Renal cortex interstitium (tissue), 11 donors: ENCODE measurements around the gene SMYD3. TPM values are rescaled to one million over a fixed set of nuclear protein-coding genes. Genes with fewer than 3 reads are reported as not detected.
"Not testable (repeated sequence)": the region's sequence is repeated elsewhere in the genome, so short reads cannot be mapped to it uniquely, and the experiment has no call there.

ENCODE experiments used
- DNase-seq, 11 donors: peaks; one replicate each; pipeline ENCODE4 v3.0.0-alpha.2; 2013; ENCODE audit warnings: low read depth in 9 of 11, low spot score in 4 of 11; ENCODE audit errors: extremely low read depth in 1 of 11
- polyA plus RNA-seq, 3 donors: library from polyadenylated mRNA; unstranded; fragments of 120-200 nt; gene quantifications; one replicate each; pipeline ENCODE4 v1.2.1, GENCODE V29; 2013; ENCODE audit not compliant: insufficient read length in 3 of 3

SMYD3 gene
- polyA plus RNA-seq, 3 donors: 25.0 to 28.7 (median 28.5) TPM

DNA sequence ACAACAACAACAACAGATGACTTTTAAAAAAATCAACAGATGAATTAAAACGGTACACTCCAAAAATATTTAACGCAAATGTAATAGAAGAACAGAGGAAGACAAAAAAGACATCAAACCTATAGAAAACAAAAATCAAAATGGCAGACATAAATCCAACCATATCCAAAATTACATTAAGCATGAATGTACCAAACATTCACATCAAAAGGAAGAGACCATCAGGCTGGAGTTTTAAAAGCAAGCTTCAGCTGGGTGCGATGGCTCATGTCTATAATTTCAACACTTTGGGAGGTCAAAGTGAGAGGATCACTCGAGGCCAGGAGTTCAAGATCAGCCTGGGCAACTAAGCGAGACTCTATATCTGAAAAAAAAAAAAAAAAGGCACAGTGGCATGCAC lies 116.2 kb downstream of the SMYD3 start:
- DNase-seq: no peak

DNA sequence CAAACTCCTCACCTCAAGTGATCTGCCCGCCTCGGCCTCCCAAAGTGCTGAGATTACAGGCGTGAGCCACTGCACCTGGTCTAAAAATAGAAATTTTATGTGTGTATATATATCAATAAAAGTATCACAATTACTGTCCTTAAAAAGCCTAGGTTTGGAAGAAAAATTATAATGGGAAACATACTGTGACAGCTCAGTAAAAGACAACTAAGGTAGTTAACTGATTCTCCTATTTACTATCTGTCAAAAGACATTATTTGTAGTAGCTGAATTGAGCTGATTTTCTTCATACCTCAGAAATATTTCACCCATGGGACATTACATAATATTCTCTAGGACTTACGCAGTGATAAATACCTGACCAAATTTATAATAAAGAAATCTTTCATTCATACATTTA lies 122.5 kb downstream of the SMYD3 start:
- no peak for DNase-seq

DNA sequence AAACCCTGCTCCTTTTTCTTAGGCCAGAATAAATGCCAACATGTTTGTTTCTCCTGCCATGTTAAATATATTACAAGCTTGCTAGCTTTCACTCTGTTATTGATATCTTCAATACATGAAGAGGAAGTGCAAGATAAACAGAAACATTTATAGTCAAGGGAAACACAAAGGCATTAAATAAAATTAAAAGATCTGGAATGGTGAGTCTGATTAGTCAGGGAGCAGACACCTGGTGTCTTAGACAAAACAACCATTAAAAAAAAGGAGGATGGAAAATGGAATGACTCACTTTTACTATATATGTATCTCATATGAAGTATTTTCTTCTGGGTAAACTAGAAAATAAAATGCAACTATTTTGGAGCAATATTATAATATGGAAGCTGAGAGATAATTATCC lies 123.3 kb downstream of the SMYD3 start:
- no peak for DNase-seq

DNA sequence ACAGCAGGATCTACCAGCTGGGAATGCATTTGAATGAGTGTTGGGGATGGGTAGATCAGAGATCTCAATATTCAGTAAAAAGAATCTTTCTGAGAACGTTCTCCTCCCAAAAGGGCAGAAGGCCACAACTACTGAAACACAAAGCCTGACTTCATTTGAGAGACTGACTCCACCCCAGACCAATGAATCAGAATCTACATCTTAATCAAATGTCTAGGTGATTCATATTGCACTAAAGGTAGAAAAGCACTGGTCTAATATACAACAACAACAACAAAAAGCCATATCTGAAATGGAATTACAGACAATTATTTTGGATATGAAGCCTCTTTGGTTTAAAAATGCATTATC lies 123.9 kb downstream of the SMYD3 start:
- DNase-seq: no peak

DNA sequence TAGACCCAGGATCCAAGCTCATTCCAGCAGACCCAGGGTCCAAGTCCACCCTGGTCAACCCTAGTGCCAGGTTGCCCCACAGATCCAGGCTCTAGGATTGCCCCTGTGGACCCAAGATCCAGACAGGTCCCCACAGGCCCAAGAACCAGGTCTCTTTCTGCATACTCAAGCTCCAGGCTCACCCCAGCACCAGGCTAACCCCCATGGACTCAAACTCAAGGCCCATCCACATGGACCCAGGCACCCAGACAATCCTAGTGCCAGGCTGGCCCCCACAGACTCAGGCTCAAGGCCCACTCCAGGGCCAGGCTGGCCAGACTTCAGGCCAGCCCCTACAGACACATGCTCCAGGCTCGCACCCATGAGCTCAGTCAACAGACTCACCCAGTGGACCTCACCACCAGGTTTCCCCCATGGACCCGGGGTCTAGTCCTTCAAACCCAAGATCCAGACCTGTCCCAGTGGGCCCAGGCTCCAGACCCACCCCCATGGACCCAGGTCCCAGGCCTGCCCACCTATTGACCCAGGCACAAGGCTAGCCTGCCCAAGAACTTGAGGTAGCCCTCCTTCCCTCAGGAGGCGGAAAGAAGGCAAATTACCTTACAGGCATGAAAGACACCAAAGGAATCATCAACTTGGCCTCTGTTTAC lies 124.4 kb downstream of the SMYD3 start:
- DNase-seq: no peak

DNA sequence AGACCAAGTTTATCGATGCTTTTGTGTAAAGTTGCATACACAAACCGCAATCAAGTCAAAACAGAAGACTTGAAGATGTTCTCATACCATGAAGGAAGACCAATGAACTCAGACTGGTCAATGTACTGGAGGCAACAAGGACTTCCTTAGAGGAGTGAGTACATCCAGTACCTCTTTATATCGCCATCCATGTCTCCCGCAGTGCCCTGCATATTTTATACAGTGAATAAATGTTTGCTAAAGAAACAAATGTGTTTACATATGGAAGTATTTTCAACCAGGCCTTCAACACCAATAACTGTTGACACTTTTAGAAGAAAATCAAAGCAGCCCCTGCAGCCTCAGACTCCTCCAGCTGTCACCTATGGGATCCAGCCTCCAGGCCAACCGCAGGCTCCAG lies 125.6 kb downstream of the SMYD3 start:
- DNase-seq: no peak

DNA sequence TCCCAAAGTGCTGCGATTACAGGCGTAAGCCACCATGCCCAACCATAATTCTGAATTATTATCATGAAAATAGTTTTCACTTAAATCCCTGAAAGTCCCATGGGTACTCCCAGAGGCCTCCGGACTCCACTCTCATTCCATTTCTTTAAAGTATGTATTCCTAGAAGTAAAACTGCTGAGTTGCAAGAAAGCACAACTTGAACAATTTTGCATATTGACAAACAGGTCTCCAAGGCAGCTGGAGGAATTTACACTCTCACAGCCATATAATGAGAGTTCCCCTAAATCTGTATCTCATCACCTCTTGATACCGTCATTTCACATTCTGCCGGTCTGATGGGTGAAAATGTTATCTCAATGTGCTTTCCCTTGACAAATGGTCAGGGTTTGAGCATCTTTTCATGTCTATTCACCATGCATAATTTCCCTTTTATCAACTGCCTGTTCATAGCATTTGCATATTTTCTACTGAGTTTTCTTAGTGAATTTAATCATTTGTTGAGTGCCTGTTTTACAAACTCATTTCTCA lies 129.4 kb downstream of the SMYD3 start:
- DNase-seq: no peak

DNA sequence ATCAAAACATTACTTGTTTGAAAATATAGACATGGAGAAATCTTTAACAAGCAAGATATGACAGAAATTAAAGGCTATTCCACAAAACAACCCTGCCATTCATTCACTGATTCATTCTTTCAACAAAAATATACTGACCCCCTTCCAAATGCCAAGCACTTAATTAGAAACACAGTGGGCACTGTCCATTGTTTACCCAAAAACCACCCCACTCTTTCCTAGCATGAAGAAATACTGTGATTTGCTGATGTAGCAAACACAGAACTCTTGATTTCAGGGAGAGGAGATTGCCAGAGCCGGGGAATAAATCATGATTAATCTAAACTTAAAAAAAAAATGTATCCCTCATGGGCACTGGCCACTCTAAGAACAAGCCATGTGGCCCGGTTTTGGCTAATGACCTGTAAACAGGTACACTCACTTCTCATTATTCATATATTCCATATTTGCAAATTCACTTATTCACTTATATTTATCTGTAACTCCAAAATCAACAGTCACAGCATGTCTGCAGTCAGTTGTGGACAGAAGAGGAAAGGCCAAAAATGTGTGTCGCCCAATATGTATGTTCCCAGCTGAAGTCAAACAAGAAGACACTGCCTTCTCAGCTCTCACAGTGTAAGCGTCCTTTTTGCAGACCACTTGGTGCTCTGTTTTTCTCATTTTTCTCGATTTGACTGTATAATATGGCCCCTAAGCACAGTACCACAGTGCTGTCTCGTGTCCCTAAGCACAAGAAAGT lies 133.1 kb downstream of the SMYD3 start:
- no peak for DNase-seq

DNA sequence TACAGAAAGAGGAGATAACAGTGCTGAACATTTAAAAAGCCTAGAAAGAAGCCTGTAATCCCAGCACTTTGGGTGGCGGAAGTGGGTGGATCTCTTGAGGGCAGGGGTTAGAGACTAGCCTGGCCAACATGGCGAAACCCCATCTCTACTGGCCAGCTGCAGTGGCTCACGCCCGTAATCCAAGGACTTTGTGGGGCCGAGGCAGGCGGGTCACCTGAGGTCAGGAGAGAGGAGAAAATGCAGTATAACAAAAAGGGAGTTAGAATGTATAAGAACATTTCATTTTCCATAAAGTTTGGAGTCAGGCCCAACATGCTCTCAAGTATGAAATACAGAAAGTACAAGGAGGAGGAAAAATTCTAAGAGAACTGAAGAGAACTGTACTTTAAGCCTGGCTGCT lies 134.5 kb downstream of the SMYD3 start:
- DNase-seq: peak in 10 of 11 donors; percentile 3 to 47 (median 17)

DNA sequence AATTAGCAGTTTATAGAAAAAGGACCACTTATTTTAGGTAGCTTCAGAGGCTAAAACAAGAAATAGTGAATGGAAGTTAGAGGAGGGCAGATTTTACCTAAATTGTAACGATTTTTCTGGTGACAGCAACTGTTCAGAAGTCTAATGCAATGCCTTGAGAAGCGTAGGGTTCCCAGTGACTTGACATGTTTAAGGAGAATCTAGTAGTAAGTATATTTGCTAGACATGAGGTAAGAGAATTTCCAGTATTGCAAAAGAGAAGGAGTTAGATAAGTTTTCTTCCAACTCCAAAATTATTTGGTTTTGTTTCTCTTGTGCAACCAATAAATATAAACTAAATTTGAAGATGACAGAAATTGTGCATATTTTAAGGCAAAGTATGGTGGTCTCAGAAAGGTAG lies 140.0 kb downstream of the SMYD3 start:
- DNase-seq: no peak

DNA sequence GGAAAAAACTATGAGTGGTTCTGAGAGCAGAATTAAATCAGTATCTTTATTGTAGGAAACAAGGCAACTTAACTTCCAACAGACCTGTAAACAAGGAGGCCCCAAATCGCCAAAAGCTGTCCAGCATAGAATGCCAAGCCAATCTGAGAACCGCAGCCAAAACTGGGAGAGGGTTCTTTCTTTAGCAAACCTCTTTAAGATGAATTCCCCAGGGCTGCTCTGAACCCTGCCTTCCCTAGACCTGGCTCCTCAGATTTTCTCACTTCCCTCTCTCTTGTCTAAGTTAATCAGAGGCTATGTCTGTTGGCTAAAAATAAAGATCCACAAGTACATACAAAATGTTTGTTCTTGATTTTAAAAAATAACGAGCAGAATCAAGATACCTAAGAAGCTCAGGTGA lies 141.4 kb downstream of the SMYD3 start:
- DNase-seq: no peak

DNA sequence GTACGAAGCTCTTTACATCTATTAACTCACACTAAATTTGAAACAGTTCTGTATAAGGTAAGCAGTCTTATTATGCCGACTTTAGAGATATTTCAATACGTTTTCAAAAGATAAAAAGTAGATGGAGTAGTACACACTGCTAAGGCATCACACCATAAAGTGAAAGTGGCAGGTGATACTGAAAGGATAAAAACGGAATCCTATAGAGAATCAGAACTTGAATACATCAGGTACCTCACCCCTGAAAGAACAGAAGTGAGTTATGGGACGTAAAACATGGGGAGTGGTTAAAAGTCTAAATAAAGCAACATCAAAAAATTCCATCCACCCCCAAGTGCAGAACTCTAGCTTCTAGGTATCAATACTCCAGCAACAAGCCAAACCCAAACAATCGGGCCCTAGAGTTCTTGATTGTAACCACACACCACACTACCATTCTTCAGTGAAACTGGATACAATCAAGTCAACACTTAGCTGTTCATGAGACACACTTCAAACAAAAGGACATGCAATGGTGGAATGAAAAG lies 142.6 kb downstream of the SMYD3 start:
- DNase-seq: no peak

DNA sequence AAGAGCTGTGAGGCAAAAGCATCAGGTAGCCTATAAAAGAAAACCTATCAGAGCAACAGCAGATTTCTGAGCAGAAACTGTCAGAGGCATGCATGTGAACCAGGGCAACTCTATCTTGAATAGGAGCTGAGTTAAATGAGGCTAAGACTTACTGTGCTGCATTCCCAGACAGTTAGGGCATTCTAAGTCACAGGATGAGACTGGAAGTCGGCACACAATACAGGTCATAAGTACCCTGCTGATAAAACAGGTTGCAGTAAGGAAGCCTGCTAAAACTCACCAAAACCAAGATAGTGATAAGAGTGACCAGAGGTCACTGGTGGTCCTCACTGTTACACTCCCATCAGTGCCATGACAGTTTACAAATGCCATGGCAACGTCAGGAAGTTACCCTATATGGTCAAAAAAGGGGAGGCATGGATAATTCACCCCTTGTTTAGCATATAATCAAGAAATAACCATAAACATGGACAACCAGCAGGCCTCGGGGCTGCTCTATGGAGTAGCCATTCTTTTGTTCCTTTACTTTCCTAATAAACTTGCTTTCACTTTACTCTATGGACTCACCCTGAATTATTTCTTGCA lies 150.0 kb downstream of the SMYD3 start:
- DNase-seq: not testable (repeated sequence)

DNA sequence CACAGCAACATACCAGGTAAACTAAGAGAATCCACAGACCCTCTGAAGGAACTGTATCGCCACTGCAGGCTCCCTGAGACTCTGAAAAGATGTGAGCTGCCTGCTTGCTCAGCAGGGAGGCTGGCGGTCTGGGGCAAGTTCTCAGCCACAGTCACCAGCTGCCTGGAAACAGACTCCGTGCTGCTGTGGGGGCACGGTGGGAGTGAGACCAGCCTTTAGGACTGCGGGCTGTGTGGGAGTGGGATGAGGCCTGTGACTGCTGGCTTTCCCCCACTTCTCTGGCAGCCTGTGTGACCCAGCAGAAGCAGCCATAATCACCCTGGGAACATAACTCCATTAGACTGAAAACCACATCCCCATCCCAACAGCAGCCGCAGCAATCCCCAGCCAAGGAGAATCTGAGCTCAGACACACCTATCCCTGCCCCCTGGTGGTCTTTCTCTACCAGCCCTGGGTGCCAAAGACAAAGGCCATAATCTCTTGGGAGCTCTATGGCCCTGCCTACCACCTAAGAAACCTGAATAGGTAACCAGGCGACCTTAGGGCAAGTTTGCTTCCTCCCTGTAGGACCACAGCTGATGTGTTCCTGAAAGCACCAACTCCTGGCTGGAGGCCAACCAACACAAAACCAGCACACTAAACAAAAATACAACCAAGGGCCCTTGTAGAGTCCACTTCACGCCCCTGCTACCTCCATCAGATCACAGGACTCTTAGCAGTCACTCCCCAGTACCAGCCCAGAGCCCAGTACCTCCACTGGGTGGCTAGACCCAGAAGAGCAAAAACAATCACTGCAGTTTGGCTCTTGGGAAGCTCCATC lies 151.5 kb downstream of the SMYD3 start:
- DNase-seq: no peak

DNA sequence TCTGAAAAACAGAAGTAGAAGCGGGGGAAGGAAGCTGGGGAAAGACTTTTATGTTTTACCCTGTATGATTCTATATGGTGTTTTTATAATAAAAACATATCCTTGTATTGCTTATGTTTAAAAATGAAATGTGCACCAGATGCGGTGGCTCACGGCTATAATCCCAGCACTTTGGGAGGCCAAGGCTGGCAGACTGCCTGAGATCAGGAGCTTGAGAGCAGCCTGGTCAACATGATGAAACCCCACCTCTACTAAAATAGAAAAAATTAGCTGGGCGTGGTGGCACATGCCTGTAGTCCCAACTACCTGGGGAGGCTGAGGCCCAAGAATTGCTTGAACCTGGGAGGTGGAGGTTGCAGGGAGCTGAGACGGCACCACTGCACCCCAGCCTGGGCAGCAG lies 155.4 kb downstream of the SMYD3 start:
- no peak for DNase-seq

DNA sequence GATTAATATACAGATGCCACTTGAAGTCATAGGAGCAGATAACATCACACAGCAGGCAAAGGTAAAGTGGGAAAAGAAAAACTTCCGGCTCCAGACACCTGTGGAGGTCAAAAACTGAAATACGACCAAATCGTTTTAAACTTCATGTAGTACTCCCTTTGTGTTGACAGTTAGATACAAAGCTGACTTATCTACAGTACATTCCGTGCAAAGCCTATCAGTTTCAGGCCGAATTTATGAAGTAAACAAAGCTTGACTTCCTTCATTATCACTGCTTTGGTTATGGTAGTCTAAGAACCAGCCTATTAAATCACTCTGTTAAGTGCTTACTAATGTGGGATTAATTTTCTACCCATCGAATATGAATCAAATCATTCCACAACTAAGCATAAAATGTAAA lies 156.3 kb downstream of the SMYD3 start:
- no peak for DNase-seq

DNA sequence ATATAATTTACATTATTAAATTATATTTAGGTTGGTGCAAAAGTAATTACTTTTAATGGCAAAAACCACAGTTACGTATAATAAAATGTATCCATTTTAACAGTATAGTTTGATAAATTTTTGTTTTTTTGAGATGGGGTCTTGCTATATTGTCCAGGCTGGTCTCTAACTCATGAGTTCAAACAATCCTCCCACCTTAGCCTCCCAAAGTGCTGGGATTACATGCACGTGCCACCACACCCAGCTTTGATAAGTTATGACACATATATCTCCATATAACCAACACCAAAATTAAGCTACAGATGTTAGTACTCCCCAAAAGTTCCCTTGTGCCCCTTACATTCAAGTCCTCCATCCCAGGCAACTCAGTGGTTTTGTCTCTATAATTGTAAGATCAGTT lies 163.1 kb downstream of the SMYD3 start:
- DNase-seq: no peak

DNA sequence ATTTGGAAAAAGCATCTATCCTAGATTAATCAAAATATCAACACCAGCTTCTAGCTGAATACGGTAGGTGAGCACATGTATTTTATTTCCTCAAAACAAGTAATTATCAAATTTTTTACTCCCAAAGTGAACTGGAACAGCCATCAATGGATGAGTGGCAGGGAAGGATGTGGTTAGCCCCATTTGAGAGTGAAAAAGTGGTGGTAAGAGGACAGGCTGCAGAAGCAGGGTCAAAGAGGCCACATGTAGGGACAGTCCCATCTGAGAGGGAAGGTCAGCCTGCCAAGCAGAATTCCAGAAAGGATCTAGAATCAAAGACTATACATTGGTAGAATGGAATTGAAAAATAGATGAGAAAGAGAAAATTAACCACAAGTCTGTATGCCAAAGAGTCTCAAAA lies 163.8 kb downstream of the SMYD3 start:
- DNase-seq: no peak

DNA sequence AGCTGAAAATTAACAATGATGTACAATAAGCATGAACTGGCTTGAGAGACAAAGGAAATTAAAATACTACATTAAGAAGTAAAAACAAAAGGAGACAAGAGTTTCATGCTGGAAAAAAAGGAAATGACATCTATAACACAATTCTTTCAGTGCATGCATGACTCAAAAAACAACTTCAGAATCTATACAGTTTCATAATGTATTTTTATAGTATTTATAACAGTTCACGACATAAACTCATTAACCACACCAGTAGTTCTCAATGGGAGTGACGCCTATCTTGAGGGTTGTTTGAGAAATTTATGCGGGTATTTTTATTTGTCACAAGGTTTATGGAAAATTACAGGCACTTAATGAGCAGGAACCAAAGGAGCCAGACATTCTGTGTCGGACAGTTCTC lies 168.5 kb downstream of the SMYD3 start:
- DNase-seq: no peak
